Sigmoid colon (tissue), 7 donors: ENCODE measurements around the gene ADCY2. TPM values are rescaled to one million over a fixed set of nuclear protein-coding genes. Genes with fewer than 3 reads are reported as not detected.
A peak's percentile ranks its signal among the peaks of the same experiment; 100 is the strongest.

Experiments used
- DNase-seq: peaks from one replicate; pipeline ENCODE4 v3.0.0-alpha.2; 2019
- H3K27ac ChIP-seq, 4 donors: fragments of 200-600 bp; sonication (generic); one replicate each; pipeline ENCODE4 v1.5.1; 2016 to 2019; ENCODE audit warnings: mild to moderate bottlenecking in 1 of 4
- H3K27me3 ChIP-seq, 3 donors: fragments of 200-600 bp; sonication (generic); one replicate each; pipeline ENCODE4 v1.5.1; 2019; ENCODE audit warnings: mild to moderate bottlenecking in 1 of 3
- H3K36me3 ChIP-seq, 4 donors: fragments of 200-600 bp; sonication (generic); one replicate each; pipeline ENCODE4 v1.5.1; 2016 to 2019
- H3K4me1 ChIP-seq, 4 donors: fragments of 200-600 bp; sonication (generic); one replicate each; pipeline ENCODE4 v1.5.1; 2017 to 2019
- H3K4me3 ChIP-seq, 4 donors: fragments of 200-600 bp; sonication (generic); one replicate each; pipeline ENCODE4 v1.5.1; 2017 to 2019; ENCODE audit warnings: mild to moderate bottlenecking in 2 of 4, moderate library complexity in 1 of 4
- H3K9me3 ChIP-seq, 4 donors: fragments of 200-600 bp in 3 of 4; sonication (generic) in 3 of 4; one replicate each; pipeline versions ENCODE4 v1.5.1 to v1.6.1; 2013 to 2019
- CTCF ChIP-seq, 4 experiments: fragments of 450-650 bp in 3 of 4; fragments of 200-600 bp in 1 of 4; IDR thresholded peaks; one replicate each; pipeline ENCODE4 v1.5.1; 2016 to 2019; ENCODE audit warnings: antibody characterized with exemption in 4 of 4, mild to moderate bottlenecking in 3 of 4, moderate library complexity in 2 of 4
- EP300 ChIP-seq, 4 donors: sonication (generic); formaldehyde crosslinking; IDR thresholded peaks; one replicate each; pipeline ENCODE4 v1.6.1; 2017; ENCODE audit warnings: antibody characterized with exemption in 4 of 4
- POLR2A ChIP-seq, 2 donors: fragments of 450-650 bp; IDR thresholded peaks; one replicate each; pipeline ENCODE4 v1.6.1; 2016; ENCODE audit warnings: antibody characterized with exemption in 2 of 2, mild to moderate bottlenecking in 2 of 2, moderate library complexity in 2 of 2
- POLR2AphosphoS5 ChIP-seq, 4 donors: sonication (generic); formaldehyde crosslinking; IDR thresholded peaks; one replicate each; pipeline ENCODE4 v1.6.1; 2017; ENCODE audit warnings: antibody characterized with exemption in 4 of 4
- WGBS, 2 donors: extraction: QIAGEN DNeasy Blood & Tissue Kit; methylation state at CpG; one replicate each; pipeline ENCODE4 v1.1.7; 2013; 5-methylcytosine and 5-hydroxymethylcytosine counted together
- intact Hi-C: fragments of 100-400 bp; cut with DNase I; formaldehyde crosslinking; loops from one replicate; pipeline ENCODE4 v1.15.1; 2023
- polyA plus RNA-seq, 3 donors: library from polyadenylated mRNA; stranded (reverse); fragments of 200-250 nt; gene quantifications; one replicate each; pipeline ENCODE4 v1.2.3, GENCODE V29; 2013
- total RNA-seq, 4 donors: library from RNA; depleted of rRNA; stranded (reverse); fragments of >200 nt; gene quantifications; one replicate each; pipeline ENCODE4 v1.1.0, GENCODE V29; 2016
- donor health status: healthy with polysubstance abuse.
- donor health status: Bipolar disorder and iron deficiency.
- donor health status: healthy.

The ADCY2 gene
- total and polyA plus RNA-seq, 7 donors = 0.69 to 9.5 (median 4.4) TPM

- WGBS, 2 donors = 4 to 6% methylated on average over 27 of the region's 27 CpGs
- intact Hi-C loops = loop anchor here (1.0 to 10.0 kb wide), 4 partner anchors 180 to 420 kb away; no protein-coding TSS in a partner anchor
- DNase-seq = no peak
- TF ChIP-seq POLR2AphosphoS5 (IDR thresholded peaks at IDR 0.05) = no peak
- no peak for TF ChIP-seq POLR2A (IDR thresholded peaks at IDR 0.05)
- TF ChIP-seq CTCF (IDR thresholded peaks at IDR 0.05) = no peak
- TF ChIP-seq EP300 (IDR thresholded peaks at IDR 0.05) = no peak
- Histone ChIP-seq H3K4me3 (peak overlapping the region; percentile 48 to 70 (median 60)), H3K27me3 (peaks cover 0 to 3% (median 0%) of the 10 kb centered on the region in 3 donors), H3K36me3 (no peaks in the 10 kb centered on the region), H3K27ac (peak overlapping the region; percentile 68 to 78 (median 72)), H3K9me3 (no peaks in the 10 kb centered on the region), H3K4me1 (peaks cover 0 to 18% (median 11%) of the 10 kb centered on the region in 4 donors)
Observed at GRCh38 chr5:7396713-7397454, 946 bp downstream of the ADCY2 start.

GRCh38 chr5:7397937-7398336 lies 2.0 kb downstream of the ADCY2 start:
- Histone ChIP-seq H3K36me3 (no peaks in the 10 kb centered on the region), H3K27ac (no peak overlapping the region), H3K27me3 (peaks cover 0 to 3% (median 0%) of the 10 kb centered on the region in 3 donors), H3K4me3 (no peak overlapping the region), H3K4me1 (peaks cover 0 to 18% (median 11%) of the 10 kb centered on the region in 4 donors), H3K9me3 (no peaks in the 10 kb centered on the region)
- TF ChIP-seq CTCF (IDR thresholded peaks at IDR 0.05) (no peak), POLR2AphosphoS5 (IDR thresholded peaks at IDR 0.05) (no peak), POLR2A (IDR thresholded peaks at IDR 0.05) (no peak), EP300 (IDR thresholded peaks at IDR 0.05) (no peak)
- intact Hi-C loops = loop anchor here (2.0 to 10.0 kb wide), 3 partner anchors 179 to 419 kb away; no protein-coding TSS in a partner anchor
- no peak for DNase-seq

- Histone ChIP-seq H3K9me3 (no peaks in the 10 kb centered on the region), H3K27ac (no peak overlapping the region), H3K27me3 (peaks cover 0 to 3% (median 0%) of the 10 kb centered on the region in 3 donors), H3K4me1 (peaks cover 0 to 18% (median 11%) of the 10 kb centered on the region in 4 donors), H3K36me3 (no peaks in the 10 kb centered on the region), H3K4me3 (no peak overlapping the region)
- TF ChIP-seq POLR2AphosphoS5 (IDR thresholded peaks at IDR 0.05) = no peak
- TF ChIP-seq POLR2A (IDR thresholded peaks at IDR 0.05) = no peak
- no peak for TF ChIP-seq EP300 (IDR thresholded peaks at IDR 0.05)
- TF ChIP-seq CTCF (IDR thresholded peaks at IDR 0.05) = no peak
- intact Hi-C loops = loop anchor here (5.0 to 10.0 kb wide), 2 partner anchors 179 to 256 kb away; no protein-coding TSS in a partner anchor
- WGBS, 2 donors = 87 to 89% methylated on average over 6 of the region's 6 CpGs
- no peak for DNase-seq
Observed at GRCh38 chr5:7398596-7399280, 2.8 kb downstream of the ADCY2 start.

GRCh38 chr5:7405277-7405676 lies 9.3 kb downstream of the ADCY2 start:
- no peaks in the 10 kb centered on the region for H3K36me3 ChIP-seq
- no peaks in the 10 kb centered on the region for H3K9me3 ChIP-seq
- no peak overlapping the region for H3K27ac ChIP-seq
- TF ChIP-seq POLR2A (IDR thresholded peaks at IDR 0.05) = no peak
- no peak for TF ChIP-seq POLR2AphosphoS5 (IDR thresholded peaks at IDR 0.05)
- no peak for TF ChIP-seq EP300 (IDR thresholded peaks at IDR 0.05)
- no peak for TF ChIP-seq CTCF (IDR thresholded peaks at IDR 0.05)
- no peaks in the 10 kb centered on the region for H3K27me3 ChIP-seq
- no peak overlapping the region for H3K4me3 ChIP-seq
- intact Hi-C loops = no loop called here
- WGBS, 2 donors = 82 to 83% methylated on average over 1 of the region's 1 CpG
- H3K4me1 ChIP-seq = no peaks in the 10 kb centered on the region
- DNase-seq = no peak
